ENCODE results near the gene TMEM269. TPM values are rescaled to one million over a fixed set of nuclear protein-coding genes. Genes with fewer than 3 reads are reported as not detected.

Gene TMEM269
- total and polyA plus RNA-seq, 9 of the 15 experiments (the other 6 are each of a cell fraction or from before 2014, with no cell fraction given) = 0.09 to 0.49 (median 0.21) TPM

- no TSS peak for BruUV-seq (replicated peaks)
- intact Hi-C loops (cut with micrococcal nuclease) = no loop called here
- in situ Hi-C loops (cut with MboI) = no loop called here
- TF ChIP-seq CC2D1A (IDR thresholded peaks at IDR 0.05) (no peak), NR2F6 (CRISPR knock-in tag; IDR thresholded peaks at IDR 0.05) (no peak), GTF3C2 (IDR thresholded peaks at IDR 0.05; ENCODE audit: borderline replicate concordance, extremely low read depth, insufficient read length) (no peak)
- POLR2A ChIA-PET = interaction anchor here (0.6 kb wide), 1 partner anchor 10 kb away, joined by 3 read pairs; no protein-coding TSS in a partner anchor
- Histone ChIP-seq H3K4me2 (ENCODE audit: insufficient read depth, low read length) (no peak overlapping the region), H3K36me3 (ENCODE audit: control insufficient read depth, insufficient read depth, low read length) (no peaks in the 10 kb centered on the region), H3K79me2 (ENCODE audit: control insufficient read depth, insufficient read depth, low read length) (no peaks in the 10 kb centered on the region), H4K20me1 (replicated peaks; ENCODE audit: control insufficient read depth, insufficient read depth, low read length) (no peaks in the 10 kb centered on the region), H3K9me3 (replicated peaks; ENCODE audit: control insufficient read depth, insufficient read depth, low read depth, low read length) (no peaks in the 10 kb centered on the region), H3K9ac (ENCODE audit: insufficient read depth in 1 of 2, low read depth in 2 of 2, low read length in 2 of 2) (peak overlapping the region in 1 of 2 experiments; percentile 62; a peak in 1 of 4 replicates), H3K27me3 (ENCODE audit: control insufficient read depth in 2 of 2, insufficient read depth in 2 of 2, low read length in 2 of 2) (no peaks in the 10 kb centered on the region), H3K9me1 (ENCODE audit: control insufficient read depth, insufficient read depth, low read length) (no peaks in the 10 kb centered on the region), H3K4me1 (replicated peaks in 1 of 2; ENCODE audit: control insufficient read depth in 2 of 2, insufficient read depth in 2 of 2, low read length in 2 of 2) (peaks cover 0 to 8% of the 10 kb centered on the region in 2 experiments; a peak in 4 of 5 replicates), H3K27ac (ENCODE audit: extremely low read depth, low read depth, low read length) (no peak overlapping the region), H3K4me3 (no peak overlapping the region), H2AFZ (ENCODE audit: low read depth, low read length) (peak overlapping the region; percentile 17; the same call in 1 of the 2 replicates)
- ATAC-seq (peak; percentile 28; the same call in 1 of the 3 replicates), DNase-seq (ENCODE audit: extremely low read depth in 1 of 4, low spot score in 3 of 4) (no peak), FAIRE-seq (no peak)
- 43% methylated on average over 5 of the region's 5 CpGs for WGBS (ENCODE audit: insufficient coverage, low coverage, missing lambda C conversion rate)
- CTCF ChIA-PET (ENCODE audit: low intra/inter-chr PET ratio) = no interaction called here
Measured at GRCh38 chr1:42797979-42798378, 13.2 kb downstream of the TMEM269 start.
